ENCODE results near the gene CACNA2D2.

DNA sequence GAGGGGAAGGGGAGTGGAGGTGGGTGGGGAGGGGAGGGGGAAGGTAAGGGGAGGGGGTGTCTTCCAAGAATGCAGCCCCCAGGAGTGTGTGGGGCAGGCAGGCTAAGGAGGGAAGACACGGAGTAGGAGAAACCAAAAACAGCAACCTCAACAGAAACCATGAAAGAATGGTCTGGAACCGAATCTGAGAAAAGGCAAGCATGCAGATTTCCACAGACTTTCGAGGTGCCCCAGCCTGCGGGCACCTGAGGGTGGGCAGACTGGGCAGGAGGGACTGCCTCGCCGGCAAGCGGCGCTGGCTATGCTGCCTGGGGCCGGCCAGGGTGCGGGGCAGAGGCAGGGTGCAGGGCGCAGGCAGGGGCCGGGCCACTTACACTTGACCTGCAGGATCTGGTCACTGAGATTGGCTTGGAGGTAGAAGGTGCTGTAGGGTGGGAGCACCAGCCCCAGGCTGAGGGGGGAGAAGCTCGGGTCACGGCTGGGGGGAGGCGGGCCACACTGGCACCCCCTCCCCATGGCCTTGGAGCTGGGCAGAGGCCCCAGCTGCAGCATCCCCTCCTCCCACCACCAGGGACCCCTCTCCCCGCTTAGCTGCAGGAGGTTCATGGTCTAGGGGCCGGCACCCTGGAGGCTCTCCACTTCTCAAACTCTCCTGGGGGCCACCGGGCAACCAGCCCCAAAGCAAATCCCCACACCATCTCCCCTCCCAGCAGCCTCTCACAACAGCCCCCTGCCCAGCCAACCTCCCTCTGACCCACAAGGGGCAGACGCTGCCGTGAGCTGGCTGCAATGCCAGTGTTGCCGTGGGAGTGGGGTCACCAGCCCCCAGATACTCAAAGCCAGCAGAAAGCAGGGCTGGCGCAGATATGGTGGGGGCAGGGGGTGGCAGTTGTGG is 128.8 kb downstream of the CACNA2D2 start:
- TF ChIP-seq, protein P1, sequence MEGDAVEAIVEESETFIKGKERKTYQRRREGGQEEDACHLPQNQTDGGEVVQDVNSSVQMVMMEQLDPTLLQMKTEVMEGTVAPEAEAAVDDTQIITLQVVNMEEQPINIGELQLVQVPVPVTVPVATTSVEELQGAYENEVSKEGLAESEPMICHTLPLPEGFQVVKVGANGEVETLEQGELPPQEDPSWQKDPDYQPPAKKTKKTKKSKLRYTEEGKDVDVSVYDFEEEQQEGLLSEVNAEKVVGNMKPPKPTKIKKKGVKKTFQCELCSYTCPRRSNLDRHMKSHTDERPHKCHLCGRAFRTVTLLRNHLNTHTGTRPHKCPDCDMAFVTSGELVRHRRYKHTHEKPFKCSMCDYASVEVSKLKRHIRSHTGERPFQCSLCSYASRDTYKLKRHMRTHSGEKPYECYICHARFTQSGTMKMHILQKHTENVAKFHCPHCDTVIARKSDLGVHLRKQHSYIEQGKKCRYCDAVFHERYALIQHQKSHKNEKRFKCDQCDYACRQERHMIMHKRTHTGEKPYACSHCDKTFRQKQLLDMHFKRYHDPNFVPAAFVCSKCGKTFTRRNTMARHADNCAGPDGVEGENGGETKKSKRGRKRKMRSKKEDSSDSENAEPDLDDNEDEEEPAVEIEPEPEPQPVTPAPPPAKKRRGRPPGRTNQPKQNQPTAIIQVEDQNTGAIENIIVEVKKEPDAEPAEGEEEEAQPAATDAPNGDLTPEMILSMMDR (conservative IDR thresholded peaks at IDR 0.05 in 1 of 2, IDR thresholded peaks at IDR 0.05 in 1 of 2; ENCODE audit: low read depth in 1 of 2, low read length in 2 of 2): no peak
- TF ChIP-seq EZH2 (IDR thresholded peaks at IDR 0.05; ENCODE audit: low read length, missing control alignments): no peak

All from fibroblast of lung (primary cell).